Activated CD4-positive, alpha-beta T cell treated with anti-CD3 and anti-CD28 coated beads for 24 hours (primary cell): ENCODE results near the gene ARGLU1.

Experiments
- DNase-seq, 2 donors: peaks; one replicate each; pipeline ENCODE4 v3.0.0-alpha.2; 2020; ENCODE audit warnings: low read depth in 2 of 2

The ARGLU1 gene

GRCh38 chr13:106587787-106588186, 19.9 kb upstream of the ARGLU1 start:
- DNase-seq: no peak

- DNase-seq: no peak
Measured at GRCh38 chr13:106586648-106587166, 18.8 kb upstream of the ARGLU1 start.

GRCh38 chr13:106581225-106581624, 13.3 kb upstream of the ARGLU1 start:
- no peak for DNase-seq

GRCh38 chr13:106575896-106576295, 8.0 kb upstream of the ARGLU1 start:
- no peak for DNase-seq

- no peak for DNase-seq
Measured at GRCh38 chr13:106573868-106574267, 5.9 kb upstream of the ARGLU1 start.

- no peak for DNase-seq
Measured at GRCh38 chr13:106573284-106573846, 5.4 kb upstream of the ARGLU1 start.

GRCh38 chr13:106570299-106570852, 2.4 kb upstream of the ARGLU1 start:
- DNase-seq: peak; percentile 43 to 52

GRCh38 chr13:106569233-106570095, 1.5 kb upstream of the ARGLU1 start:
- no peak for DNase-seq

- no peak for DNase-seq
Measured at GRCh38 chr13:106568299-106569003, 514 bp upstream of the ARGLU1 start.

- DNase-seq: peak in 1 of 2 donors; percentile 20
Measured at GRCh38 chr13:106566641-106567473, 1.1 kb downstream of the ARGLU1 start.

GRCh38 chr13:106565127-106565775, 2.7 kb downstream of the ARGLU1 start:
- no peak for DNase-seq

- DNase-seq: no peak
Measured at GRCh38 chr13:106562301-106562700, 5.6 kb downstream of the ARGLU1 start.

- DNase-seq: peak in 1 of 2 donors; percentile 41
Measured at GRCh38 chr13:106561551-106562170, 6.3 kb downstream of the ARGLU1 start.

GRCh38 chr13:106560821-106561220, 7.1 kb downstream of the ARGLU1 start:
- no peak for DNase-seq

GRCh38 chr13:106558527-106558926, 9.4 kb downstream of the ARGLU1 start:
- no peak for DNase-seq

- DNase-seq: no peak
Measured at GRCh38 chr13:106555631-106556328, 12.2 kb downstream of the ARGLU1 start.

GRCh38 chr13:106551751-106552150, 16.2 kb downstream of the ARGLU1 start:
- no peak for DNase-seq

GRCh38 chr13:106551350-106551749, 16.6 kb downstream of the ARGLU1 start:
- no peak for DNase-seq

- no peak for DNase-seq
Measured at GRCh38 chr13:106550570-106551135, 17.3 kb downstream of the ARGLU1 start.
